Lower lobe of right lung (tissue), 2 donors: ENCODE measurements around the gene C15orf39. TPM values are rescaled to one million over a fixed set of nuclear protein-coding genes. Genes with fewer than 3 reads are reported as not detected.

Experiments used
- ATAC-seq, 2 donors: fragments of 200-7000 bp; cut with Tn5 transposase; one replicate each; pipeline ENCODE4 v1.9.1; 2020 to 2022; ENCODE audit warnings: mild to moderate bottlenecking in 2 of 2, moderate library complexity in 2 of 2
- DNase-seq: peaks from one replicate; pipeline ENCODE4 v3.0.0-alpha.2; 2020
- H3K27ac ChIP-seq: fragments of 200-600 bp; one replicate; pipeline ENCODE4 v1.8.0; 2022
- H3K27me3 ChIP-seq: fragments of 200-600 bp; one replicate; pipeline ENCODE4 v1.8.0; 2022; ENCODE audit warnings: low read depth
- H3K36me3 ChIP-seq: fragments of 200-600 bp; one replicate; pipeline ENCODE4 v1.8.0; 2022; ENCODE audit warnings: mild to moderate bottlenecking
- H3K4me1 ChIP-seq: fragments of 200-600 bp; one replicate; pipeline ENCODE4 v1.8.0; 2022
- H3K4me3 ChIP-seq: fragments of 200-600 bp; one replicate; pipeline ENCODE4 v1.8.0; 2022; ENCODE audit warnings: mild to moderate bottlenecking
- H3K9me3 ChIP-seq: fragments of 200-600 bp; one replicate; pipeline ENCODE4 v1.8.0; 2022
- intact Hi-C: fragments of 100-400 bp; cut with DNase I; formaldehyde crosslinking; loops from one replicate; pipeline ENCODE4 v1.11.0; 2022
- total RNA-seq: library from RNA; stranded (reverse); fragmentation: NEBNext Ultra II Directional; extraction: Animal tissue kit (Norgen Biotek cat#: 25700); gene quantifications from one replicate; pipeline ENCODE4 v1.2.1, GENCODE V29; 2021
- TF ChIP-seq, protein P1 (sequence below): fragments of 200-600 bp; IDR thresholded peaks from one replicate; pipeline ENCODE4 v1.8.0; 2022; ENCODE audit warnings: antibody characterized with exemption, mild to moderate bottlenecking
- donor health status: DM: no; HTN: yes; CAD: no; lungs with severe emphysema.

C15orf39 gene
- total RNA-seq, 1 donor from 2014 or later = 36.3 TPM

GRCh38 chr15:75195122-75195765 lies 6.4 kb upstream of the C15orf39 start:
- ATAC-seq (peak; percentile 11 to 48), DNase-seq (no peak)
- TF ChIP-seq, protein P1, sequence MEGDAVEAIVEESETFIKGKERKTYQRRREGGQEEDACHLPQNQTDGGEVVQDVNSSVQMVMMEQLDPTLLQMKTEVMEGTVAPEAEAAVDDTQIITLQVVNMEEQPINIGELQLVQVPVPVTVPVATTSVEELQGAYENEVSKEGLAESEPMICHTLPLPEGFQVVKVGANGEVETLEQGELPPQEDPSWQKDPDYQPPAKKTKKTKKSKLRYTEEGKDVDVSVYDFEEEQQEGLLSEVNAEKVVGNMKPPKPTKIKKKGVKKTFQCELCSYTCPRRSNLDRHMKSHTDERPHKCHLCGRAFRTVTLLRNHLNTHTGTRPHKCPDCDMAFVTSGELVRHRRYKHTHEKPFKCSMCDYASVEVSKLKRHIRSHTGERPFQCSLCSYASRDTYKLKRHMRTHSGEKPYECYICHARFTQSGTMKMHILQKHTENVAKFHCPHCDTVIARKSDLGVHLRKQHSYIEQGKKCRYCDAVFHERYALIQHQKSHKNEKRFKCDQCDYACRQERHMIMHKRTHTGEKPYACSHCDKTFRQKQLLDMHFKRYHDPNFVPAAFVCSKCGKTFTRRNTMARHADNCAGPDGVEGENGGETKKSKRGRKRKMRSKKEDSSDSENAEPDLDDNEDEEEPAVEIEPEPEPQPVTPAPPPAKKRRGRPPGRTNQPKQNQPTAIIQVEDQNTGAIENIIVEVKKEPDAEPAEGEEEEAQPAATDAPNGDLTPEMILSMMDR = no peak
- H3K9me3 ChIP-seq = no peaks in the 10 kb centered on the region
- no peak overlapping the region for H3K4me3 ChIP-seq
- H3K27ac ChIP-seq = no peak overlapping the region
- peaks cover 22% of the 10 kb centered on the region for H3K4me1 ChIP-seq
- H3K27me3 ChIP-seq = no peaks in the 10 kb centered on the region
- intact Hi-C loops = no loop called here
- no peaks in the 10 kb centered on the region for H3K36me3 ChIP-seq

GRCh38 chr15:75195766-75196241 lies 5.9 kb upstream of the C15orf39 start:
- H3K9me3 ChIP-seq = no peaks in the 10 kb centered on the region
- no peak for DNase-seq

GRCh38 chr15:75197062-75197630 lies 4.5 kb upstream of the C15orf39 start:
- intact Hi-C loops = no loop called here
- Histone ChIP-seq H3K9me3 (no peaks in the 10 kb centered on the region), H3K27me3 (no peaks in the 10 kb centered on the region), H3K4me1 (peaks cover 33% of the 10 kb centered on the region), H3K27ac (no peak overlapping the region), H3K36me3 (no peaks in the 10 kb centered on the region), H3K4me3 (no peak overlapping the region)
- ATAC-seq (no peak), DNase-seq (no peak)
- TF ChIP-seq, protein P1 = no peak

More at GRCh38 chr15:75195766-75196241, 5.9 kb upstream of the C15orf39 start:
- ATAC-seq = no peak
- Histone ChIP-seq H3K27me3 (no peaks in the 10 kb centered on the region), H3K4me3 (no peak overlapping the region), H3K27ac (no peak overlapping the region), H3K4me1 (peaks cover 27% of the 10 kb centered on the region), H3K36me3 (no peaks in the 10 kb centered on the region)
- intact Hi-C loops = no loop called here
- TF ChIP-seq, protein P1 = no peak

- Histone ChIP-seq H3K4me3 (no peak overlapping the region), H3K27me3 (no peaks in the 10 kb centered on the region), H3K9me3 (no peaks in the 10 kb centered on the region), H3K36me3 (no peaks in the 10 kb centered on the region), H3K27ac (no peak overlapping the region), H3K4me1 (peaks cover 44% of the 10 kb centered on the region)
- DNase-seq (no peak), ATAC-seq (no peak)
- intact Hi-C loops = no loop called here
- TF ChIP-seq, protein P1 = no peak
Measured at GRCh38 chr15:75198560-75199356, 2.9 kb upstream of the C15orf39 start.

DNA sequence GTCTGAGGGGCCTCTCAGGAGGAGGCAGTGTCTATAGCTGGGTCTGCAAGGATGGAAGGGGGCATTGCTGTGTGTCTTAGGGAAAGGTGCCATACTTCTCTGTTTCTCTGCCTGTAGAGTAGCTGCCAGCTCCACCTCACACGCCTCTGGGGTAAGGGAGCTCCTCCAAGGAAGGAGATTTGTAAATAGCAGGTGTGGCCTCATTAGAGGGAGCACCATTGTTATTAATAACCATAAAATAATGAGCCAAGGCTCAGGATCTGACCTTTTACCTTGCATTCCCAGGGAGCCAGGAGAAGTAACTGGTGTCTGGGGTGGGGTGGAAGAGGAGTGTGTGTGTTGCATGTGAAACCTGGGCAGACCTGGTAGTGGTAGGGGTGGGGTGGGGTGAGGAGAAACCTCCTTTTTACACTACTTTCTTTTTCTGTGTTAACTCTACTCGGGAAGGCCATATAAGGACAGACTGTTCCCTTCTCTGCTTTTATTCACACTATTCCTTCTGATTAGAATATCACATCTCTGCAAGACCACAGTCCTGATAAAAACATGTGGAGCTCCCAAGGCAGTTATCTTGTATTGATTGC lies 2.2 kb upstream of the C15orf39 start:
- Histone ChIP-seq H3K4me3 (no peak overlapping the region), H3K27me3 (no peaks in the 10 kb centered on the region), H3K9me3 (no peaks in the 10 kb centered on the region), H3K27ac (no peak overlapping the region), H3K36me3 (no peaks in the 10 kb centered on the region), H3K4me1 (peaks cover 51% of the 10 kb centered on the region)
- ATAC-seq (no peak), DNase-seq (no peak)
- TF ChIP-seq, protein P1 = no peak
- intact Hi-C loops = no loop called here
